Stomach (tissue), 4 donors: ENCODE results near the gene DEFB108B.
"Not testable (repeated sequence)": the region's sequence is repeated elsewhere in the genome, so short reads cannot be mapped to it uniquely, and the experiment has no call there.

Source experiments
- CTCF ChIP-seq, 7 experiments: fragments of 450-650 bp in 4 of 7; fragments of 200-600 bp in 3 of 7; sonication (generic) in 3 of 7; IDR thresholded peaks; one replicate each; pipeline ENCODE4 v1.5.1; 2016 to 2019; ENCODE audit warnings: antibody characterized with exemption in 7 of 7, control low read depth in 2 of 7, mild to moderate bottlenecking in 1 of 7
- POLR2AphosphoS5 ChIP-seq, 3 donors: sonication (generic); formaldehyde crosslinking; IDR thresholded peaks; one replicate each; pipeline ENCODE4 v1.6.1; 2016; ENCODE audit warnings: antibody characterized with exemption in 3 of 3

GRCh38 chr11:71795236-71795635 is 37.8 kb upstream of the DEFB108B start:
- TF ChIP-seq CTCF, POLR2AphosphoS5 (IDR thresholded peaks at IDR 0.05): not testable (repeated sequence)
